Activated CD4-positive, alpha-beta T cell treated with anti-CD3 and anti-CD28 coated beads, Interleukin-2, amount 10 ng/mL, durations not matched to agents 7 days and 5 days (primary cell): Measurements from ENCODE around the gene NBPF1. TPM values are rescaled to one million over a fixed set of nuclear protein-coding genes. Genes with fewer than 3 reads are reported as not detected.
"Not testable (repeated sequence)": the region's sequence is repeated elsewhere in the genome, so short reads cannot be mapped to it uniquely, and the experiment has no call there.

ENCODE experiments used
- CTCF ChIA-PET: fragments of 350-600 bp; sonication (Branson Sonifier 250); formaldehyde crosslinking; loops from one replicate; lab custom pipeline; 2021; ENCODE audit warnings: antibody characterized with exemption; lab: Charles Lee
- POLR2A ChIA-PET: fragments of 350-600 bp; sonication (Branson Sonifier 250); formaldehyde crosslinking; loops from one replicate; lab custom pipeline; 2021; ENCODE audit warnings: antibody characterized with exemption; lab: Charles Lee
- DNase-seq: peaks from one replicate; pipeline ENCODE4 v3.0.0-alpha.2; 2020
- H3K27ac Mint-ChIP-seq: one replicate; pipeline ENCODE4 v1.8.0; 2021; ENCODE audit warnings: mild to moderate bottlenecking, moderate library complexity, mixed read lengths
- H3K27me3 Mint-ChIP-seq: one replicate; pipeline ENCODE4 v1.8.0; 2021; ENCODE audit warnings: mixed read lengths
- H3K36me3 Mint-ChIP-seq: one replicate; pipeline ENCODE4 v1.8.0; 2021; ENCODE audit warnings: low read depth, mixed read lengths
- H3K4me1 Mint-ChIP-seq: one replicate; pipeline ENCODE4 v1.8.0; 2021; ENCODE audit warnings: mixed read lengths
- H3K4me3 Mint-ChIP-seq: one replicate; pipeline ENCODE4 v1.8.0; 2021; ENCODE audit warnings: mild to moderate bottlenecking, moderate library complexity, mixed read lengths
- H3K9me3 Mint-ChIP-seq: one replicate; pipeline ENCODE4 v1.8.0; 2021; ENCODE audit warnings: mixed read lengths
- total RNA-seq, 2 experiments: library from RNA; stranded (reverse); gene quantifications; one replicate each; pipeline ENCODE4 v1.2.3, GENCODE V29; 2021

NBPF1 gene
- total RNA-seq, 2 experiments from 2014 or later, result 6.7 to 7.7 TPM

- H3K9me3 Mint-ChIP-seq, H3K4me1 Mint-ChIP-seq, H3K36me3 Mint-ChIP-seq, H3K4me3 Mint-ChIP-seq, H3K27ac Mint-ChIP-seq, CTCF ChIA-PET: not testable (repeated sequence)
- peak; percentile 85 for DNase-seq
- POLR2A ChIA-PET, result interaction anchor here (0.6 to 0.8 kb wide), 5 partner anchors 21 to 391 kb away, joined by 3 to 4 read pairs (median 3); partner anchors contain the start of gene NECAP2
- H3K27me3 Mint-ChIP-seq, result peaks cover 13% of the 10 kb centered on the region
Observed at GRCh38 chr1:16514107-16515055, 99.0 kb downstream of the NBPF1 start, which contains the start of gene RNU1-1. Gene RNU1-1 (minus strand): TSS chr1:16514285.

- H3K36me3 Mint-ChIP-seq, H3K27me3 Mint-ChIP-seq, CTCF ChIA-PET, H3K9me3 Mint-ChIP-seq, H3K4me3 Mint-ChIP-seq, H3K27ac Mint-ChIP-seq, H3K4me1 Mint-ChIP-seq: not testable (repeated sequence)
- peak; percentile 75 for DNase-seq
- POLR2A ChIA-PET, result interaction anchor here (0.7 to 0.8 kb wide), 5 partner anchors 21 to 392 kb away, joined by 3 to 4 read pairs (median 3); partner anchors contain the start of gene NECAP2
Observed at GRCh38 chr1:16513412-16514106, 99.8 kb downstream of the NBPF1 start.

- ChIA-PET POLR2A (interaction anchor here (0.7 kb wide), 2 partner anchors 72 to 384 kb away, joined by 3 to 4 read pairs; partner anchors contain the start of gene NECAP2), CTCF (interaction anchor here (0.7 kb wide), 1 partner anchor 146 kb away, joined by 3 read pairs; the partner anchor contains the start of gene SZRD1)
Observed at GRCh38 chr1:16512624-16513411, 100.5 kb downstream of the NBPF1 start.

More at GRCh38 chr1:16512624-16513411, 100.5 kb downstream of the NBPF1 start:
- not testable (repeated sequence) for H3K4me1 Mint-ChIP-seq, H3K27ac Mint-ChIP-seq, H3K27me3 Mint-ChIP-seq, H3K36me3 Mint-ChIP-seq, H3K4me3 Mint-ChIP-seq, H3K9me3 Mint-ChIP-seq
- DNase-seq, result peak; percentile 23

Other genes with a start within 250 kb of the NBPF1 start
- gene SZRD1, start 246.3 kb downstream of the NBPF1 start, total RNA-seq, result 100 to 1,000 TPM; 156 to 177 TPM
- not detected for gene SPATA21, start 176.1 kb downstream of the NBPF1 start, total RNA-seq
- 100 to 1,000 TPM; 107 to 115 TPM for gene NECAP2, start 172.8 kb downstream of the NBPF1 start, total RNA-seq
- 1,000 to 10,000 TPM; 2,316 to 2,477 TPM for gene RNU1-1, start 99.3 kb downstream of the NBPF1 start, total RNA-seq
- gene RNU1-3, start 53.4 kb upstream of the NBPF1 start, total RNA-seq, result 1,000 to 10,000 TPM; 2,316 to 2,477 TPM
- 1,000 to 10,000 TPM; 2,316 to 2,477 TPM for gene RNU1-4, start 127.0 kb upstream of the NBPF1 start, total RNA-seq